EL (cell line): ENCODE results near the gene LIME1.
"Not testable (repeated sequence)": the region's sequence is repeated elsewhere in the genome, so short reads cannot be mapped to it uniquely, and the experiment has no call there.

ENCODE experiments used
- DNase-seq: peaks from one replicate; pipeline ENCODE4 v3.0.0-alpha.2; 2016

LIME1 gene

DNA sequence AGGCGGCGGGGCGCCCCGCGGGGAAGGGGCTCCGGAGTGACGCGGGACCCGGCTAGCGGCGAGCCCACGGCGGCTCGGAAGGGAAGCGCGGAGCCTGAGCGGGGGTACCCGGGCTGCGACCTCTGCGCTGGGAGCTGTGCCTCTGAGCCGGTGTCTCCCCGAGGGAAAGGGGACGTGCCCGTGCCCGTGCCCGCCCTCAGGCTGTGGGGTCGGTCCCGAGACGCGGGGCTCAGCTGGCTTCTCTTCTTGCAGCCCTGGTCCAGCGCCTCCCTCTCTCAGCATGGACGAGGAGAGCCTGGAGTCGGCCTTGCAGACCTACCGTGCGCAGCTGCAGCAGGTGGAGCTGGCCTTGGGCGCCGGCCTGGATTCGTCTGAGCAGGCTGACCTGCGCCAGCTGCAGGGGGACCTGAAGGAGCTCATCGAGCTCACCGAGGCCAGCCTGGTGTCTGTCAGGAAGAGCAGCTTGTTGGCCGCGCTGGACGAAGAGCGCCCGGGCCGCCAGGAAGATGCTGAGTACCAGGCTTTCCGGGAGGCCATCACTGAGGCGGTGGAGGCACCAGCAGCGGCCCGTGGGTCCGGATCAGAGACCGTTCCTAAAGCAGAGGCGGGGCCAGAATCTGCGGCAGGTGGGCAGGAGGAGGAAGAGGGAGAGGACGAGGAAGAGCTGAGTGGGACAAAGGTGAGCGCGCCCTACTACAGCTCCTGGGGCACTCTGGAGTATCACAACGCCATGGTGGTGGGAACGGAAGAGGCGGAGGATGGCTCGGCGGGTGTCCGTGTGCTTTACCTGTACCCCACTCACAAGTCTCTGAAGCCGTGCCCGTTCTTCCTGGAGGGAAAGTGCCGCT lies 27.9 kb upstream of the LIME1 start:
- DNase-seq: no peak

DNA sequence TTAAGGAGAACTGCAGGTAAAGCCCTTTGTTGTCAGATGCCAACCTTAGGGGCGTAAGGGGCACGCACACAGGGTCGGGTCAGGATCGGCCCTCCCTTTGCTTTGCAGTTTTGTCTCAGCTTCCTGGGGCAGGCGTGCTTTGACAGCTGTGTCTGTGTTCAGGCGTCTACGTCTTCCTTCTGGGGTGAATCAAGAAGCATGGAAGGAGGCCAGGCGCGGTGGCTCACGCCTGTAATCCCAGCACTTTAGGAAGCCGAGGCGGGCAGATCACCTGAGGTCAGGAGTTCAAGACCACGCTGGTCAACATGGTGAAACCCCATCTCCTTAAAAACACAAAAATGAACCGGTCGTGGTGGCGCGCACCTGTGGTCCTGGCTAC lies 27.3 kb upstream of the LIME1 start:
- no peak for DNase-seq

DNA sequence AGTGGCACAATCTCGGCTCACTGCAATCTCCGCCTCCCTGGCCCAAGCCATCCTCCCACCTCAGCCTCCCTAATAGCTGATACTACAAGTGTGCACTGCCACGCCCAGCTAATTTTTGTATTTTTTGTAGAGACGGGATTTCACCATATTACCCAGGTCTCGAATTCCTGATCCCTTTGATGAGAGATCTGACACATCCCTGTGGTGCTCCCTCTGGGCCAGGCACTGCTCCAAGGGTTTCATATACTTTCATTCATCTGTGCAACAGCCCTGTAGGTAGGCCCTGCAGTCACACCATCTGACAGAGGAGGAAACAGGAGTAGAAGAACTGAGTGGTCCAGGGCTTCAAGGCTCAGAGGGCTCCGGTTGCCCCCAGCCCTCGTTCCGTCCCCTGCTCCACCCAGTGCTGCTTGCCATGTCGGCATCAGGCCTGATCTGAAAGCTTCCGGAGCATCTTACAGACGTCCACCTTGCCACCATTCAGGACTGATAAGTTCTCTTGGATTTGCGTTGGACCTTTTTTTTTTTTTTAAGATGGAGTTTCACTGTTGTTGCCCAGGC lies 25.3 kb upstream of the LIME1 start:
- no peak for DNase-seq

DNA sequence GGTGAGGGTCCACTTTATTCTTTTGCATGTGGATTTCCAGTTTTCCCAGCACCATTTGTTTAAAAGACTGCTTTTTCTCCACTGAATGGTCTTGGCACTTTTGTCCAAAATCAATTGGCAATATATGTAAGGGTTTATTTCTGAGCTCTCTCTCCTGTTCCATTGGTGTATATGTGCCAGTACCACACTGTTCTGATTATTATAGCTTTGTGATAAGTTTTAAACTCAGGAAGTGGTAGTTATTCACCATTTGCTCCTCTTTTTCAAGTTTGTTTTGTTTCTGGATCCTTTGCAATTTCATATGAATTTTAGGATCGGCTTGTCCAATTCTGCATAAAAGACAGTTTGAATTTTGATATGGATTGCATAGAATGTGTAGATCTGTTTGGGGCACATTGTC lies 24.3 kb upstream of the LIME1 start:
- DNase-seq: no peak

DNA sequence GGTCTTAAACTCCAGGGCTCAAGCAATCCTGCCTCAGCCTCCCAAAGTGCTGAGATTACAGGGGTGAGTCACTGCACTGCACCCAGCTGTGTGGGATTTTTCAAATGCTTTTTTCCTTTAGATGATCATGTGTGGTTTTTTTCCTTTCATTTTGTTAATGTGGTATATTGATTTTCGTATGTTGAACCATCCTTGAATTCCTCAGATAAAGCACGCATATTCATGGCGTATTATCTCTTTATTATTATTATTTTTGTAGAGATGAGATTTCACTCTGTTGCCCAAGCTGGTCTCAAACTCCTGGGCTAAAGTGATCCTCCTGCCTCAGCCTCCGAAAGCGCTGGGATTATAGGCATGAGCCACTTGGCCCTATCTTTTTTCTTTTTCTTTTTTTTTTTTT lies 21.6 kb upstream of the LIME1 start:
- no peak for DNase-seq

DNA sequence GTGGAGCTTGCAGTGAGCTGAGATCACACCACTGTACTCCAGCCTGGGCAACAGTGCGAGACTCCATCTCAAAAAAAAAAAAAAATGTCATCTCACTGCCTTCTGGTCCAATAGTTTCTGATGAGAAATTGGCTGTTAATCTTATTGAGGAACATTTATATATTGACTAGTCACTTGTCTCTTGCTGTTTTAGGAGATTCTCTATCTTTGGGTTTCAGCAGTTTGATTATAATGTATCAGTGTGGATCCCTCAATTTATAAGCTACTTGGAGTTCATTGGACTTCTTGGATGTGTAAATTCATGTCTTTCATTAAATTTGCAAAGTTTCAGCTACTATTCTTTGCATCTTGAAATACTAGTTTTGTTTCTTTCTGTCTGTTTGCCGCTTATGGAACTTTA lies 17.5 kb upstream of the LIME1 start:
- no peak for DNase-seq

DNA sequence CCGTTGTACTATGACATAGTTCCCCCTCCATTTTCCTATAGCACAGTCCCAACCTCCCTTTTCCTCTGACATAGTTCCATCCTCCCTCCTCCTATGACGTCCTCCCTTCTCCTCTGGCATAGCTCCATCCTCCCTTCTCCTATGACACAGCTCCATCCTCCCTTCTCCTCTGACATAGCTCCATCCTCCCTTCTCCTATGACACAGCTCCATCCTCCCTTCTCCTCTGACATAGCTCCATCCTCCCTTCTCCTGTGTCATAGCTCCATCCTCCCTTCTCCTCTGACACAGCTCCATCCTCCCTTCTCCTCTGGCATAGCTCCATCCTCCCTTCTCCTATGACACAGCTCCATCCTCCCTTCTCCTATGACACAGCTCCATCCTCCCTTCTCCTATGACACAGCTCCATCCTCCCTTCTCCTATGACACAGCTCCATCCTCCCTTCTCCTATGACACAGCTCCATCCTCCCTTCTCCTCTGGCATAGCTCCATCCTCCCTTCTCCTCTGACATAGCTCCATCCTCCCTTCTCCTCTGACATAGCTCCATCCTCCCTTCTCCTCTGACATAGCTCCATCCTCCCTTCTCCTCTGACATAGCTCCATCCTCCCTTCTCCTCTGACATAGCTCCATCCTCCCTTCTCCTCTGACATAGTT lies 13.4 kb upstream of the LIME1 start:
- not testable (repeated sequence) for DNase-seq

DNA sequence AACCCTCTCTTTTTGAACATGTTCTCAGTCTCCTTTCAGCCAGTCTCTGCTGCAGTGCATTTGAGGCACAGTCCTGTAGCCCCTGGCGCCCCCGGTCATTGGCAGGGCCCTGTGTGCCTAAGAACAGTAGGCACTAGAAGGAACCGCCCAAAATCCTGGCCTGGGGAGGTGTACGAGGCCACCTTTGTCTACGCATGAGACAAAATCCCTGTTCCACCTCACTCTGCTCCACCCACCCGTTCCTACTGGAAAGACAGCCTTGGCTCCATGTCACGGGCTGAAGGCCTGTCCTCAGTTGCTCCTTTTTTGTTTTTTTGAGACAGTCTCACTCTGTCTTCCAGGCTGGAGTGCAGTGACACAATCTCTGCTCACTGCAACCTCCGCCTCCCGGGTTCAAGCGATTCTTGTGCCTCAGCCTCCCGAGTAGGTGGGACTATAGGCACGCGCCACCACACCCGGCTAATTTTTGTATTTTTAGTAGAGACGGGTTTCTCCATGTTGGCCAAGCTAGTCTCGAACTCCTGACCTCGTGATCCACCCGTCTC lies 6.2 kb upstream of the LIME1 start:
- DNase-seq: not testable (repeated sequence)

DNA sequence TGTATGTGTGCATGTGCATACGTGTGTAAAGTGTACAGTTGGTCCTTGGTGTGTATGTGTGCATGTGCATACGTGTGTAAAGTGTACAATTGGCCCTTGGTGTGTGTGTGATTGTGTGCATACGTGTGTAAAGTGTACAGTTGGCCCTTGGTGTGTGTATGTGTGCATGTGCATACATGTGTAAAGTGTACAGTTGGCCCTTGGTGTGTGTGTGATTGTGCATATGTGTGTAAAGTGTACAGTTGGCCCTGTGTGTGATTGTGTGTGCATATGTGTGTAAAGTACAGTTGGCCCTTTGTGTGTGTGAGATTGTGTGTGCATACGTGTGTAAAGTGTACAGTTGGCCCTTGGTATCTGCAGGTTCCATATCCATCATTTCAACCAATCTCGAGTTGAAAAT lies 5.1 kb upstream of the LIME1 start:
- no peak for DNase-seq

DNA sequence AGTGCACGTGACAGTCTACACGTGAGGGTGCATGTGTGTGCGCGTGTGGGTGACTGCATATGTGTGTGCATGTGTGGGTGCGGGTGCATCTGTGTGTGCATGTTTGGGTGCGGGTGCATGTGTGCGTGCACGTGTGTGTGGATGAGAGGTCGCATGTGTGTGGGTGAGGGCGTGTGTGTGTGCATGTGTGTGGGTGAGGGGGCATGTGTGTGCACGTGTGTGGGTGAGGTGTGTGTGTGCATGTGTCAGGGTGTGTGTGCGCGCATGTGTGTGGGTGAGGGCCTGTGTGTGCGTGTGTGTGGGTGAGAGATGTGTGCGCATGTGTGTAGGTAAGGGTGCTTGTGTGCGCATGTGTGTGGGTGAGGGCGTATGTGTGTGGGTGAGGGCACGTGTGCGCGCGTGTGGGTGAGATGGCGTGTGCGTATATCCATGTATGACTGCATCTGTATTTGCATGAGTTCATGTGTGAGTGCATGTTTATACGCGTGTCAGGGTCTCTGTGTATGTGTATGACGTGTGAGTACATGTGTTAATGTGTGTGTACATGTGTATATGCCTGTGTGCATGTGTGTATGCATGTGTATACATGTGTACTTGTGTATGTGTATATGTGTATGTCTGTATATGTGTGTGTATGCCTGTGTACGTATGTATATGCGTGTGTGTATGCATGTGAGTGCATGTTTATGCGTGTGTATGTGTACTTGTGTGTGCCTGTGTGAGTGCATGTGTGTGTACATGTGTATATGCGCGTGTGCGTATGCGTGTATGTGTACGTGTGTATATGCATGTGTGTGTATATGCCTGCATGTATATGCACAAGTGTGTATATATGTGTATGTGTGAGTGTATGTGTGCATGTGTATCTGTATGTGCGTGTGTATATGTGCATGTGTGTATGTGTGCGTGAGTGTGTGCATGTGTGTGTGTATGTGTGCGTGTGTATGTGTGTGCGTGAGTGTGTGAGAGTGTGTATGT lies 4.1 kb upstream of the LIME1 start:
- DNase-seq: no peak

DNA sequence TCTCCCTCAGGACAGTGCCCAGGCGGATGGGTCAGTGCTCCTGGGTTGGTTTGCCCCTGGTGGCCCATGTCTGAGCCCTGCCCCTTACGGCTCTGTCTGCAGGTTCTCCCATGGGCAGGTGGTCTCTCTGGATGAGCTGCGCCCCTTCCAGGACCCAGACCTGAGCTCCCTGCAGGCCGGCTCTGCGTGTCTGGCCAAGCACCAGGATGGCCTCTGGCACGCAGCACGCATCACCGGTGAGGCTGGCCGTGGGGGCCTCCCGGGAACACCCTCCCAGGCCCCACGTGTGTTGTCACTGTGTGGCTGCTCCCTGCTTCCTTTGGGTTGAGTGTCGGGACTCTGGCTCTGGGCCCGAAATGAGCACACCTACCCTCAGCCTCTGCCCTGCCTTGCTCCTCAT lies 3.3 kb upstream of the LIME1 start:
- no peak for DNase-seq

DNA sequence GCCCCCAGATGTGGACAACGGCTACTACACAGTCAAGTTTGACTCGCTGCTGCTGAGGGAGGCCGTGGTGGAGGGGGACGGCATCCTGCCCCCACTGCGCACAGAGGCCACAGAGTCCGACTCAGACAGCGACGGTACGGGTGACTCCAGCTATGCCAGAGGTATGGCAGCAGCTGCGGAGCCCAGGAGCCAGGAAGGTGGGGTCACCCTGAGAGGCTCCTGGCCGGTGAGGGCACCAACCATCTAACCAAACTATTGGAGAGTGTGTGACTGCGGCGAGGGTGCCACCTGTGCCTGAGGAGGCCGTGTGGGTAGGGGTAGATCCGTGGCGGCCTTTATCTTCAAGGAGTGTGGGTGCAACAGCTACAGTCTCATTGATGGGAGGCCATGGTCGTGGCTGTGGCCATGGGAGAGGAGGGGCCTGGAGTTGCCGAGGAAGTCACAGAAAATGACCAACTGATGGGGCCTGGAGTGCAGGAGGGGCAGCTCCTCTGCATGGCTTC lies 2.8 kb upstream of the LIME1 start:
- no peak for DNase-seq

DNA sequence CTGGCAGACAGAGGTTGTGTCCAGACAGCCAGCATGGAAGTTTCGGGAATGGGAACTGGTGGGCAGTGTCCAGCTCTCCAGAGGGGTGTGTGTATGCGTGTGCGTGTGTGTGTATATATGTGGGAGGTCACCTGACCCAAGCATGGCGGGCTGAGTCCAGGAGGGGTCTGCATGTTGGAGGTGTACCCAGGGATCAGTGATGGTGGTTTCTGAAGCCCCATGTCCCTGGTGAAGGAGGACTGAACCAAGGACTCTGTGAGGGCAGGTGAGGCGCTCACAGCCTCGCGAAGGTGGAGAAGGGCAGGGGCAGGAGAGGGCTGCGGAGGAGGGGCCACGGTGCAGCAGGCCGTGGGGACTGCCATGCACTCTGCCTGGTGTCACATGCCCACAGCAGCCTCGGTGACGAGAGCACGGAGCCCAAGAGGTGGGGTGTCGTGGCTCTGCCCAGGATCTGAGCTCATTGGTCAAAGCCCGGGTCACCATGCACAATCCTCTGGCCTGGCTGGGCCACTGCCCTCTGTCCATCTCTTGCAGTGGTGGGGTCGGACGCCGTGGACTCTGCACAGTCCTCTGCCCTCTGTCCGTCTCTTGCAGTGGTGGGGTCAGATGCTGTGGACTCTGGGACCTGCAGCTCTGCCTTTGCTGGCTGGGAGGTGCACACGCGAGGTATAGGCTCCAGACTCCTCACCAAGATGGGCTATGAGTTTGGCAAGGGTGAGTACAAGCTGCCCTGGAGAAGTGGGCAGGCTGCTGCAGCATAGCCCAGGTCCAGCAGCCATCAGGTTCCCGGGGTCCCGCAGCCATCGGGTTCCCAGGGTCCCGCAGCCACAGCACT lies 2.1 kb upstream of the LIME1 start:
- no peak for DNase-seq

DNA sequence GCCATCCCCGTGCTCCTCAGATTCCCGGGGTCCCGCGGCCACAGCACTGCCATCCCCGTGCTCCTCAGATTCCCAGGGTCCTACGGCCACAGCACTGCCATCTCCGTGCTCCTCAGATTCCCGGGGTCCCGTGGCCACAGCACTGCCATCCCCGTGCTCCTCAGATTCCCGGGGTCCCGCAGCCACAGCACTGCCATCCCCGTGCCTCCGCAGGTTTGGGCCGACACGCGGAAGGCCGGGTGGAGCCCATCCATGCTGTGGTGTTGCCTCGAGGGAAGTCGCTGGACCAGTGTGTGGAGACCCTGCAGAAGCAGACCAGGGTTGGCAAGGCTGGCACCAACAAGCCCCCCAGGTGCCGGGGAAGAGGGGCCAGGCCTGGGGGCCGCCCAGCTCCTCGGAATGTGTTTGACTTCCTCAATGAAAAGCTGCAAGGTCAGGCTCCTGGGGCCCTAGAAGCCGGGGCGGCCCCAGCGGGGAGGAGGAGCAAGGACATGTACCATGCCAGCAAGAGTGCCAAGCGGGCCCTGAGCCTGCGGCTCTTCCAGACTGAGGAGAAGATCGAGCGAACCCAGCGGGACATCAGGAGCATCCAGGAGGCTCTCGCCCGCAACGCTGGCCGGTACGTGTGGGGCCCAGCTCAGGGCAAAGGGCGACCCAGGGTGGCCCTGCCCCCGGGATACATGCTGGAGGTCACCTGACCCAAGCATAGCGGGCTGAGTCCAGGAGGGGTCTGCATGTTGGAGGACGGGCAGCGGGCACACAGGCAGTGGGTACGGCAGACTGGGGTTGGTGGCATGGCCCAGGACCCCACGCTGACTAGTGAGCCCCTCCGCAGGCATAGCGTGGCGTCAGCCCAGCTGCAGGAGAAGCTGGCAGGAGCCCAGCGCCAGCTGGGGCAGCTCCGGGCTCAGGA lies 1.3 kb upstream of the LIME1 start:
- DNase-seq: no peak

DNA sequence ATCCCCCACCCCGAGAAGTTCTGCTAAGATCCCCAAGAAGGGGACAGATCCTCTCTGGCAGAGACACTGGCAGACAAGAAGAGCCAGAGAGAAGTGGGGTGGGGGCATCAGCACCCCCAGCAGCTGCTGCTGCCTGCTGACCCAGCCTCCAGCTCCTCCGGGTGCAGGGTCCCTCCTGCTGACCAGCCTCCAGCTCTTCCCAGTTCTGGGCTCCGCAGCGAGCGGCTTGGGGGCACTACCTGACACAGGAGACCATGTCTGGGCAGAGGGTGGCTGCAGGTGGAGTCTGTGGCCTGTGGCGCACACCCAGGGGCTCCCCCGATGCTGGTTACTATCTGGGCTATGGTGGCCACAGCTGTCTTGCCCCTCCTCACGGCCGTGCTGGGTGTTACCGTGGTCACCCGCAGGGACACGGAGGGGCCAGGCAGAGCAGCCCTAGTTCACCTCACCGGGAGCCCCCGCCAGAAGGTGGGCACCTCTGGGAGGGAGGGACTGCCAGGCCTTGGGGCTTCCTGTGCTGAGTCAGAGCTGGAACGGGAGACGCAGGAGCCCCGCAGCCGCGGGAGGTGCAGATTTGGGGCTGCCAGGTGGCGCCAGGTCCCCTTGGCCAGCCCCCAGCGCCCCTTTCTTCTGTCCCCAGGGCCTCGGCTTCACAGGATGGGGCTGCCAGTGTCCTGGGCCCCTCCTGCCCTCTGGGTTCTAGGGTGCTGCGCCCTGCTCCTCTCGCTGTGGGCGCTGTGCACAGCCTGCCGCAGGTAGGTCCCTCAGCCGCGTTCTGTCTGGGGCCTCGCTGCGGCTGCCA lies 630 bp downstream of the LIME1 start:
- DNase-seq: no peak

DNA sequence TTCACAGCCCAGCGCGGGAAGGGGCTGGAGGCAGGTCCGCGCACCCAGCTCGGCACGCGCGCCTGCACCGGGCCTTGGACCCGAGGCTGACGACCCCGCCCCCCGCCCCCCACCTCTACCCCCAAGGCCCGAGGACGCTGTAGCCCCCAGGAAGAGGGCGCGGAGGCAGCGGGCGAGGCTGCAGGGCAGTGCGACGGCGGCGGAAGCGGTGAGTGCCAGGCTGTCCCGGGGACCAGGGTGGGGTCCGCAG lies 1.2 kb downstream of the LIME1 start:
- no peak for DNase-seq

DNA sequence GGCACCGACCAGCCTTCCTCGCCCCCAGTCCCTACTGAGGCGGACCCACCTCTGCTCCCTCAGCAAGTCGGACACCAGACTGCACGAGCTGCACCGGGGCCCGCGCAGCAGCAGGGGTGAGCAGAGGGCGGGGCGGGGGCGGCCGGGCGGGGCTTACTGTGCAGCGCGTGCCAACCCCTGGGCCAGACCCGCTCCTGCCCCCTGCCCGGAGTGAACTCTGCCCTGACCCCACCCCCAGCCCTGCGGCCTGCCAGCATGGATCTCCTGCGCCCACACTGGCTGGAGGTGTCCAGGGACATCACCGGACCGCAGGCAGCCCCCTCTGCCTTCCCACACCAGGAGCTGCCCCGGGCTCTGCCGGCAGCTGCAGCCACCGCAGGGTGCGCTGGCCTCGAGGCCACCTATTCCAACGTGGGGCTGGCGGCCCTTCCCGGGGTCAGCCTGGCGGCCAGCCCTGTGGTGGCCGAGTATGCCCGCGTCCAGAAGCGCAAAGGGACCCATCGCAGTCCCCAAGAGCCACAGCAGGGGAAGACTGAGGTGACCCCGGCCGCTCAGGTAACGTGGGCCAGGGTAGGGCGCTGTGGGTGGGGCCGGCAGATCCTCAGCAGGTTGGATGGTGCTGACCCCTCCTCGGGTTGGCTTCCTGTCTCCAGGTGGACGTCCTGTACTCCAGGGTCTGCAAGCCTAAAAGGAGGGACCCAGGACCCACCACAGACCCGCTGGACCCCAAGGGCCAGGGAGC lies 1.7 kb downstream of the LIME1 start:
- no peak for DNase-seq

DNA sequence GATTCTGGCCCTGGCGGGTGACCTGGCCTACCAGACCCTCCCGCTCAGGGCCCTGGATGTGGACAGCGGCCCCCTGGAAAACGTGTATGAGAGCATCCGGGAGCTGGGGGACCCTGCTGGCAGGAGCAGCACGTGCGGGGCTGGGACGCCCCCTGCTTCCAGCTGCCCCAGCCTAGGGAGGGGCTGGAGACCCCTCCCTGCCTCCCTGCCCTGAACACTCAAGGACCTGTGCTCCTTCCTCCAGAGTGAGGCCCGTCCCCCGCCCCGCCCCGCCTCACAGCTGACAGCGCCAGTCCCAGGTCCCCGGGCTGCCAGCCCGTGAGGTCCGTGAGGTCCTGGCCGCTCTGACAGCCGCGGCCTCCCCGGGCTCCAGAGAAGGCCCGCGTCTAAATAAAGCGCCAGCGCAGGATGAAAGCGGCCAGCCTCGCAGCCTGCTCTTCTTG lies 2.2 kb downstream of the LIME1 start:
- DNase-seq: no peak
